ENCODE results near the gene ZP4. TPM values are rescaled to one million over a fixed set of nuclear protein-coding genes. Genes with fewer than 3 reads are reported as not detected.
"Not testable (repeated sequence)": the region's sequence is repeated elsewhere in the genome, so short reads cannot be mapped to it uniquely, and the experiment has no call there.

Gene ZP4
- total RNA-seq, 1 donor = not detected

- TF ChIP-seq CTCF (IDR thresholded peaks at IDR 0.05; ENCODE audit: insufficient read depth, low read depth, low read length) = no peak
- no peak for DNase-seq (ENCODE audit: low read depth)
- no peak overlapping the region for H3K4me3 ChIP-seq (ENCODE audit: low read depth, low read length)
These were observed 33.3 kb downstream of the ZP4 start for GRCh38 chr1:237857455-237857854.

- no peak overlapping the region for H3K4me3 ChIP-seq (ENCODE audit: low read depth, low read length)
- no peak for TF ChIP-seq CTCF (IDR thresholded peaks at IDR 0.05; ENCODE audit: insufficient read depth, low read depth, low read length)
- DNase-seq (ENCODE audit: low read depth) = no peak
These were observed 38.4 kb downstream of the ZP4 start for GRCh38 chr1:237852342-237852741.

GRCh38 chr1:237851210-237851845, 39.4 kb downstream of the ZP4 start:
- no peak overlapping the region for H3K4me3 ChIP-seq (ENCODE audit: low read depth, low read length)
- peak; percentile 24 for DNase-seq (ENCODE audit: low read depth)
- TF ChIP-seq CTCF (IDR thresholded peaks at IDR 0.05; ENCODE audit: insufficient read depth, low read depth, low read length) = peak; percentile 46

GRCh38 chr1:237843516-237843915, 47.2 kb downstream of the ZP4 start:
- H3K4me3 ChIP-seq (ENCODE audit: low read depth, low read length); DNase-seq (ENCODE audit: low read depth): not testable (repeated sequence)

GRCh38 chr1:237841485-237841884, 49.2 kb downstream of the ZP4 start:
- TF ChIP-seq CTCF (IDR thresholded peaks at IDR 0.05; ENCODE audit: insufficient read depth, low read depth, low read length) = no peak
- H3K4me3 ChIP-seq (ENCODE audit: low read depth, low read length) = no peak overlapping the region
- no peak for DNase-seq (ENCODE audit: low read depth)

GRCh38 chr1:237838904-237839534, 51.7 kb downstream of the ZP4 start:
- no peak overlapping the region for H3K4me3 ChIP-seq (ENCODE audit: low read depth, low read length)
- no peak for TF ChIP-seq CTCF (IDR thresholded peaks at IDR 0.05; ENCODE audit: insufficient read depth, low read depth, low read length)
- no peak for DNase-seq (ENCODE audit: low read depth)

GRCh38 chr1:237838320-237838719, 52.4 kb downstream of the ZP4 start:
- DNase-seq (ENCODE audit: low read depth) = no peak
- no peak for TF ChIP-seq CTCF (IDR thresholded peaks at IDR 0.05; ENCODE audit: insufficient read depth, low read depth, low read length)
- no peak overlapping the region for H3K4me3 ChIP-seq (ENCODE audit: low read depth, low read length)
